GM13977 (cell line): Measurements from ENCODE around the gene RBM19.

Source experiments
- DNase-seq: peaks from one replicate; pipeline ENCODE4 v3.0.0; 2012; ENCODE audit warnings: low spot score
- CTCF ChIP-seq: IDR thresholded peaks from 2 replicates; pipeline ENCODE4 v1.5.1; 2012; ENCODE audit warnings: mild to moderate bottlenecking, control low read depth; ENCODE audit not compliant: insufficient read depth; ENCODE audit errors: extremely low read depth, missing control alignments
- in situ Hi-C: fragments of 300-500 bp; cut with MboI; formaldehyde crosslinking; loops from one replicate; pipeline ENCODE4 v1.12.0; 2022; ENCODE audit warnings: low sequenced_read_pairs, low pct_unique_long_range_greater_than_20kb, mixed read lengths, inconsistent platforms; ENCODE audit not compliant: unreplicated experiment

RBM19 gene

GRCh38 chr12:113882690-113883089, 83.4 kb downstream of the RBM19 start:
- no peak for TF ChIP-seq CTCF
- no peak for DNase-seq
- in situ Hi-C loops = no loop called here

- no peak for TF ChIP-seq CTCF
- in situ Hi-C loops = no loop called here
Measured at GRCh38 chr12:113880988-113881962, 84.8 kb downstream of the RBM19 start.

GRCh38 chr12:113880326-113880725, 85.8 kb downstream of the RBM19 start:
- no peak for DNase-seq
- in situ Hi-C loops = no loop called here
- TF ChIP-seq CTCF = no peak

More at GRCh38 chr12:113880988-113881962, 84.8 kb downstream of the RBM19 start:
- no peak for DNase-seq

GRCh38 chr12:113879658-113880057, 86.5 kb downstream of the RBM19 start:
- in situ Hi-C loops = no loop called here
- TF ChIP-seq CTCF = no peak
- no peak for DNase-seq

GRCh38 chr12:113877607-113878006, 88.5 kb downstream of the RBM19 start:
- DNase-seq = no peak
- in situ Hi-C loops = no loop called here
- TF ChIP-seq CTCF = no peak

GRCh38 chr12:113876160-113876559, 90.0 kb downstream of the RBM19 start:
- DNase-seq = no peak
- in situ Hi-C loops = no loop called here
- no peak for TF ChIP-seq CTCF
